ENCODE measurements around the gene SPECC1.
"Not testable (repeated sequence)": the region's sequence is repeated elsewhere in the genome, so short reads cannot be mapped to it uniquely, and the experiment has no call there.

The SPECC1 gene

DNA sequence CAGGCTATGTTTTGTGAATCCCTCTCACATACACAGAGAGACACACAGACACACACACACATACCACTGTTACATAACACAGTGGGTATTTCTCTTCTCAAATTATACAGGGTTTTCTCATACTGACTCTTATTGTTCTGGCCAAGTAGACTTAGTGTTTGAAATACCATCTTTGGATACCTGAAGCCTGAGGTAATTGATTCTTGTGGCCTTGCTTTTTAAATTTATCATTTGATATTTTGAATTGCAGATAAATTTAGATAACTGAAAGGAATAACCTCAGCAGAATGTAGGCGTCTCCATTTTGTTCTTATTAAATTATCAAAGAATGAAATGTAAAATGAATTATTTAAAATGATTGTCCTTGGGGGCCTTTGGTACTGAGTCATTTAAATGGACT, 234.4 kb downstream of the SPECC1 start:
- no peak for DNase-seq

DNA sequence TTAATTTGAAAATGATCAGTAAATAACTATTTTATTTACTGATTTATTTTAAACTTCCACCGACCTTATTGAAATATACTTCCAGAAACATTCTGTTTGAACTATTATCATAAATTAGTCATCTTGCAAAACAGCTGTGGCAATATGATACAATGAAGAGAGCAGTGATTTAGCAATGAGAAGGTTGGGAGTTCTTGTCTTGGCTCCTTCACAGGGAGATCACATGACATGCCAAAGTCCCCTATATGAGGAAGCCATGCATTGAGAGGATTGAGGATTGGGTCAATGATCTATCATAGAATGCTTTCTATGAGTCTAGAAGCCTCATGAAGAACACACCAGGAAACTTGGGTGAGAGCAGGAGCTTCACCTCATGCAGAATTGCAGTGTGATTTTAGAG, 235.5 kb downstream of the SPECC1 start:
- DNase-seq: no peak

GRCh38 chr17:20246692-20247091, 237.5 kb downstream of the SPECC1 start:
- no peak for DNase-seq

DNA sequence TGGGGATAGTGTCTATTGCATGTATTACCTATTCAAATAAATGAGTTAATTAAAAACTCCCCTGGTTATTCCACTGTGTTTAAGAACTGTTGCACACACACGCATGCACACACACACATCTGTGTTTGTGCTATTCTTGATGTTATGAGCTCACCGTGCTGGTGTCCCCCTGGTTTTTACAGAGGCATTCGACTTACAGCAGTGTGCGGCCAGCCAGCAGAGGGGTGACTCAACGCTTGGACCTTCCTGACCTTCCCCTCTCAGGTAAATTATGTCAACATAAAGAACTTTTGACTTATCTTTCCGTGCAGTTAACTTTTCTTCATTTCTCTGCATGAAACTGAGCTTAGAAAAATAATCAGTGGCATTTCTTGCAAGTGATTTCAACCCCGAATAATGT, 244.2 kb downstream of the SPECC1 start:
- no peak for DNase-seq

DNA sequence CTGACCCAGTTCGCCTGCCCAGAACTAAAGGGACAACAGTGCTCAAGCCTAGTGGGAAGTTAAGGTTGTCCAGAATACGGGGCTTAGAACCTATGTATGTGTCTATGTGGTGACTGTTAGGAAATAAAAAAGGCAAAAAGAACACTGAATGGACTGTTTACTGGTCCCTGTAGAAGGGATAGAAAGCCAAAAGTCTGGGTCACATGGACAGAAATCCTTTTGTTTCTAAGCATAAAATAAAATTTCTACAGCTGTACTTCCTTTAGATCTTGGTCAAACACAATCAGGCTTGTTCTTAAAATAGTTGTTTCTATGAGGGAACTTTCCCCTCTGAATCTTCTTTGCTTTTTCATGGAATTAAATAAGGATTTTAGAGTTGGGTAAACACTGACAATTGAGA, 245.4 kb downstream of the SPECC1 start:
- DNase-seq: no peak

GRCh38 chr17:20256144-20256543, 247.0 kb downstream of the SPECC1 start:
- no peak for DNase-seq

DNA sequence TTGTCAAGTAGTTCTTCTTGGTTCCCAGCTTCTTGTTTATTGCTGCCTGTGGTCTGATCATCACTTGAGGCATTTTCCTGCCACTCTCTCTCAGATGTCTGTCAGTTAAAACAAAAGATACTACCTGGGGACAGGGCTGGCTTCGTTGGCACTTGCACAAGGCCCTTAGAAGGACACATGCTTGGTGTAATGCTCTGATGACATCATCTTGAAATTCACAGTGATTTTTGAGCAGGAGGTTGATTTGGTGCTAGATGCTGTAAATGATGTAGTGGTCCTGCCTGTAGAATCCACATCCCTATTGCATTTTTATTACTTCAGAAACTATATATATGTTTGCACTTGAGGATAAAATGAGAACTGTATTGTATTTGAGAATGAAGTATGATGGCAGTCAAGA, 247.8 kb downstream of the SPECC1 start:
- DNase-seq: no peak

DNA sequence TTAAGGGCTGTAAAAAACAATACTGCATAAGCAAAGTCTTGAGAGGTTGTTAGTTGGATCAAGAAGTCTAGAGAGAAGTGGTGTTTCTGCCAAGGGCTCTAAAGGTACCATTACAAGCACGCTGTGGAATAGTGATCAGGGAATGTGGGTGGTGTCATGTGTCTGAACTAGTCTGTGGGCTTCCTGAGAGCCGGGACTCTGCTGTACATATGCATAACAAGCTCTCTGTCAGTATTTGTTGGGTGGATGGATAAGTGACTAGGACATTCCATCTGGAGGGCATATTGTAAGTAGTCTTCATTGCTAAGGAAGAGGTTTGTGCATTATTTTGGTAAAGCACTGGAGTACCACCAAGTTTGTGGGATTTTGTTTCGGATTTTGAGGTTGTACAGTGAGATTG, 248.6 kb downstream of the SPECC1 start:
- no peak for DNase-seq

- no peak for DNase-seq
These were observed 250.5 kb downstream of the SPECC1 start for GRCh38 chr17:20259668-20260067.

- no peak for DNase-seq
These were observed 251.1 kb downstream of the SPECC1 start for GRCh38 chr17:20260268-20260667.

DNA sequence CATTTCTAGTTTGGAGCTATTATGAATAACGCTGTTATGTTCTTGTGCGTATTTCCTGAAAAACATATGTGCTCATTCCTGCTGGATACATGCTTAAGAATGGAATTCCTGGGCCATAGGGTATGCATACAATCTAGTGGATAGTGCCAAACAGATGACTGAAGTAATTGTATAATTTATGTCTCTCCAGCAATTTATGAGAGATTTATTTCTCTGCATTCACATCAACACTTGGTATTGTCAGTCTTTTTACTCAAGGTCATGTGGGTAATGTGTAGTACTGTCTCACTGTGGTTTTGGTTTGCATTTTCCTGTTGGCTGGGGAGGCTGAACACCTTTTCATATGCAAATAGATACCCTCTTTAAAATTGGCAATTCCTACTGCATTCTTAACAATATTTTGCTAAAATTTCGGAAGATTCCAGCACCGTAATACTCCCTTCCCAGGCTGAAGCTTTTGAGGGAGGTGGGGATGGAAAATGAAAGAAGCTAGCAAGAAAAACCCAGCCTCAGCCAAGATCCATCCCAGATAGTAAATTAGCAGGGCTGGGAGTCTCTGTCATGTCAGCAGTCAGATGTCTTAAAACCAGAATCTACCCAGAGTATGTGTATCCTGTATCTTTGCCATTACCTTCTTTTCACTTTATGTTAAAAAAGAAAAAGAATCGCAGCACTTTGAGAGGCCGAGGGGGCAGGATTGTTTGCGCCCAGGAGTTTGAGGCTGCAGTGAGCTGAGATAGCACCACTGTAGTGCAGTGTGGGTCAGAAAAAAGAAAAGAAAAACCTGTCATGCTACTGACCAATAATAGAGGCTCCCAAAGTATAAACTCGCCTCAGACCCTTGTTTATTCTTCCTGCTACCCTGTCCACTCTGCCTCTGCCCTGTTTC, 253.3 kb downstream of the SPECC1 start:
- no peak for DNase-seq

DNA sequence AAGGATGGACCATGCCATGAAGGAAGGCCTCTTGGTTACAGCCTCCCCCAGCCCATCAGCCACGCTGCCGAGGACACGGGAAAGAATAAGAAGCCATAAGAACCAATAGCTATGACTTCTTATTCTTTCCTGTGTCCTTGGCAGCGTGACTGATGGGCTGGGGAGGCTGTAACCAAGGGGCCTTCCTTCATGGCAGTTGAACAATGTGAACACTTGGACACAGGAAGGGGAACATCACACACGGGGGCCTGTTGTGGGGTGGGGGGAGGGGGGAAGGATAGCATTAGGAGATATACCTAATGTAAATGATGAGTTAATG, 253.9 kb downstream of the SPECC1 start:
- DNase-seq: not testable (repeated sequence)

GRCh38 chr17:20263595-20263994, 254.4 kb downstream of the SPECC1 start:
- peak; percentile 10 for DNase-seq

- no peak for DNase-seq
These were observed 255.8 kb downstream of the SPECC1 start for GRCh38 chr17:20264996-20265395.

DNA sequence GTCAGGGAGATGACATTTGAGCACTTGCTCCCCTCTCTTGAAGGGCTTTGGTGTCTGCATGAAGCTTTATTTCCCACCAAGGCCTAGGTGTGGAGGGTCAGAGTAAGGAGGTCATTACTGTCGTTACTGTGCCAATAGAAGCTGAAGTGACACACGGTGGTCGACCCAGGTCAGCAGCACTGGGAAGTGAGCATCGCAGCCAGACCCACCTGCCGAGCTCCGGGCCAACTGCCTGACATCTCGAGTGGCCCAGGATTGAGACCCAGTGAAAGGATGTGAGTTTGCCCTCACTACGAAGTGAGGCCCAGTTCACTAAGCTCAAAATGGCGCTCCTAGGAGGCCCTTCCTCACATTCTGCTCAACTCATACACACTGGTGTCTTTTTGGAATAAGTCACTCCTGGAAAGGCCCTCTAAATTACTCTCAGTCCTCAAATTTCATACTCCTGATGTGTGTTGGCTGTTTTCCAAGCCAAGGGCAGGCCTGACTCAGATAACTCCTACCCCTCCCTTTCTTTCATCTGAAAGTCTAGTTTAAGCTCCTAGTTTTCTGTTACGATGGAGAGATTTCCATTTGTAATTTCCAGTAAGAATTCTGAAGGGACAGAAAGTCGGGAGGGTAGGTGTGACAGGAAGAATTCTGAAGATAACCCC, 257.8 kb downstream of the SPECC1 start:
- peak; percentile 51 for DNase-seq

- no peak for DNase-seq
These were observed 258.3 kb downstream of the SPECC1 start for GRCh38 chr17:20267459-20267842.

DNA sequence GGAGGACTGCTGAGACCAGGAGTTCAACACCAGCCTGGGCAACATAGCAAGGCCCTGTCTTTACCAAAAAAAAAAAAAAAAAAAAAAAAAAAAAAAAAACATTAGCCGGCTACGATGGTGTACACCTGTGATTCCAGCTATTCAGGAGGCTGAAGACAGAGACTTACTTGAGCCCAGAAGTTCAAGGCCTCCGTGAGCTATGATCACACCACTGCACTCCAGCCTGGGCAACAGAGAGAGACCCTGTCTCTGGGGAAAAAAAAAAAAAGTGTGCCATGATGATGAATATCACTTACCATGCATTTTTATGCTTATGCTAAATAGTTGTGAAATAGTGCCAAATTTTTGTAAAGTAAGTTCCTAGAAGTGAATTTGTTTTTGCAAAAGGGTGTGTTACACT, 261.2 kb downstream of the SPECC1 start:
- no peak for DNase-seq

DNA sequence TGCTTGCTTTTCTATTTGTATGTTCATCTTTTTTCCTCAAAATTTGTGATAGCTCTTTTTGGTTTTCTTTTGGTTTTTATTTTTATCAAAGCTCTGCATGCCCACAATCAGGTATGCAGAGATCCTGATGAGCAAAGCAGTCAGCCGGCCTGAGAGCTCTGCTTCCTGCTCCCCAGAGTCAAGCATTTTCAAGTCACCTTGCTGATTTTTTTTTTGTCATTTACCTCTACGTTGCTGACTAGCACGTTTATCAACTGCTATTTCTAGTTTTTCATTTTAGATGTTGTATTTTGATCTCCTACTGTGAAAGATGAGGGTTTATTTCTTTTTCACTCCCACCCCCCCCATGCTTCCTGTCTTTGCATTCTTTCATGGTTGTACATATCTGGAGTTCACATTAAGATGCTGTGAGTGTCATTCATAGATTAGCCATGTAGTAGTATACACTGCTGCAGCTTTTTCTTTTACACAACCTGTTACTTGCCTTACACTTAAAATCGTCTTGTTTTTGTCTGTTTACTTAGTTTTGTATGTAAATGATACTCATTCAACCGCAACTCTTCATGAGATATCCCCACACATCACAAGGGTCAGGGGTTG, 262.0 kb downstream of the SPECC1 start:
- no peak for DNase-seq

DNA sequence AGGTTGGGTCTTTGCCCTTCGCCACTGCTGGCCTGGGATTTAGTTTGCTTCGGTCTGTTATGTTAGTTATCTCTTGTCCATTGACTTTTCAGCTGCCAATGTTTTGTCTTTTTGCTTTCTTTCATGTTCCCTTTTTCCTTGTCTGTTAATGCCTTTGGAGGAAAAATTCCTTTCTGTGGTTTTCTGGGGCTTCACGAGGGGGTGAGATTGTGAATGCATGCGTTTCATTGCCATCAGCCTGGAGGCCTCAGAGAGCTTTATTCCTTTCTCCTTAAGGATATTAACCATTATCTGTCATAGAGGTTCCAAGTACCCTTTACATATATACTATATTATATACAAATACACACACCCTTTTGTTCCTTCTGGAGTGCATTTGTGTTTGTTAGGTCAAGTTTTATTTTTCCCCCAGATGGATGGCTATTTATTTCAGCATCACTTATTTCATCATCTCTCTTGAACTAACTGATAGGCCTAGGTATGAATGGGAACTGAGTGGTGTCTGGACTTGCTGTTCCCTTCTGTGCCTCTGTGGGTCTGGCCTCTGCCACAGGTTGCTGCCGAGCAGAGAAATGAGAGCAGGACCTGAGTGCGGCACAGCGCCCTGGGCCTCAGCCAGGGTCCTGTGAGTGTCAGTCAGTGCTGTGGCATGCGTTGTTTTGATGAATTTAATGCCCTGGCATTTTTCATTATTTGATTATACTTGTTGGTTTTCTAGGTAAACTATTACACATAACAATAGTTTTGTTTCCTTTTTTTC, 264.8 kb downstream of the SPECC1 start:
- no peak for DNase-seq

GRCh38 chr17:20275653-20276052, 266.5 kb downstream of the SPECC1 start:
- DNase-seq: no peak

DNA sequence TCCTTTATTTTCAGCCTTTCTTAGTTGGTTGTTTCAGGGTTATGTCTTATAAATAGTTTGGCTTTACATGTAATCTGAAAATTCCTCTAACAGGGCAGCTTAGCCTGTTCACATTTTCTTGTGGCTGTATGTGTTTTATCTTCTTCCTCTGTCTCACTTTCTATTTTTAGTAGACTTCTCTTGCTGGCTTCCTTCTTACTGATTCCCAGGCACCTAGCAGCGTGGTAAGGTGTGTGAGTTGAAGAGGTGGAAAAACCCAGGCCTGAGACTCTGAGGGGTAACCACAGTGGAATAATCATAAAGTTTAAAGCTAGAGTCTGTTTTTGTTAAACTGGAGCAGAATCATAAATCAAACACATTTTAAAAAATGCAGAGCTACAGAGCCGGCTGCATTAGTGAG, 267.3 kb downstream of the SPECC1 start:
- DNase-seq: no peak

DNA sequence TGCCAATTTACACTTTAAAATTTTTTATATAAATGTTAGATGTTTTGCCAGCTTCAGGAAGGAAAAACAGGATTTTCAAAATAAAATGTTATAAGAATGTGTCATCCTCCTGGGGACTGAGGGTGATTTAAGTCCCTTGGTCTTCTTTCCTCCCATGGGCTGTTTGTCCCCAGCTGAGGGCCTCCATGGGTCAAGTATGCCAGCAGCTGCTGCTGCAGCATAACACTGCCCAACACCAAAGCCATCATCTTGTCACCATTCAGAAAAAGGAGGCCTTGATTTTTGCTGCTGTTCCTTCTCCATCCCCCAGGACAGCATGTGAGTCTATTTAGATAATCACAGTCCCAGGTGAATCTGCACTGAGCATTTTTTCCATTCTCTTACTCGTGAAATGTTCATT, 269.6 kb downstream of the SPECC1 start:
- DNase-seq: no peak

- DNase-seq: no peak
These were observed 270.5 kb downstream of the SPECC1 start for GRCh38 chr17:20279631-20280030.

DNA sequence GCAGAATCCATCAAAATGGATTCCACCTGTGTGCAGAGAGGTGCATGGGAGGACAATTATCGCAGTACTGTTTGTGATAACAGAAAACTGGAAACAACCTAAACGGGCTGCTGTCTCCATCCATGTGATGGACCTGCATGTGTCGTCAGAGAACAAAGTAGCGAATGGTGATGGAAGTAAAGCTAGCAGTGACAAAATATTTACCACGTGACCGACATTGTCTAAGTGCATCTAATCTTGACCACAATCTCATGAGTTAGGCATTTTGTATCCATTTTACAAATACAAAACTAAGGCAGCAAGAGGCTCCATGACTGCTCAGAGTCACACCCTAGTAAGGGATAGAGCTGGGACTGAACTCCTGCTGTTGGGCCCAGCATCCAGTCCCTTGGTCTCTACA, 270.9 kb downstream of the SPECC1 start:
- DNase-seq: no peak

All from OCI-M1 (cell line).